A172 (cell line): Measurements from ENCODE around the gene C1orf21. TPM values are rescaled to one million over a fixed set of nuclear protein-coding genes. Genes with fewer than 3 reads are reported as not detected.
"Not testable (repeated sequence)": the region's sequence is repeated elsewhere in the genome, so short reads cannot be mapped to it uniquely, and the experiment has no call there.

Experiments
- DNase-seq: peaks from one replicate; pipeline ENCODE4 v3.0.0-alpha.2; 2015; ENCODE audit warnings: low spot score
- total RNA-seq: library from RNA; depleted of rRNA; stranded (reverse); fragments of >200 nt; shearing (Covaris generic); gene quantifications from 2 replicates; pipeline ENCODE4 v1.2.3, GENCODE V29; 2014; rRNA removed

Gene C1orf21, protein sequence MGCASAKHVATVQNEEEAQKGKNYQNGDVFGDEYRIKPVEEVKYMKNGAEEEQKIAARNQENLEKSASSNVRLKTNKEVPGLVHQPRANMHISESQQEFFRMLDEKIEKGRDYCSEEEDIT
- 21.2 and 26.1 TPM in 2 replicates for total RNA-seq

GRCh38 chr1:184386312-184387068 is at the start of gene C1orf21:
TSS of gene C1orf21 (plus strand) at chr1:184387029. CDS start at chr1:184477510, 90,481 bp downstream.
- peak; percentile 81 for DNase-seq

GRCh38 chr1:184337865-184338264 is 49.0 kb upstream of the C1orf21 start:
- DNase-seq = not testable (repeated sequence)

- no peak for DNase-seq
Observed at GRCh38 chr1:184340984-184341383, 45.8 kb upstream of the C1orf21 start.

- DNase-seq = no peak
Observed at GRCh38 chr1:184350573-184350972, 36.3 kb upstream of the C1orf21 start.

GRCh38 chr1:184351416-184351975 is 35.3 kb upstream of the C1orf21 start:
- no peak for DNase-seq

DNA sequence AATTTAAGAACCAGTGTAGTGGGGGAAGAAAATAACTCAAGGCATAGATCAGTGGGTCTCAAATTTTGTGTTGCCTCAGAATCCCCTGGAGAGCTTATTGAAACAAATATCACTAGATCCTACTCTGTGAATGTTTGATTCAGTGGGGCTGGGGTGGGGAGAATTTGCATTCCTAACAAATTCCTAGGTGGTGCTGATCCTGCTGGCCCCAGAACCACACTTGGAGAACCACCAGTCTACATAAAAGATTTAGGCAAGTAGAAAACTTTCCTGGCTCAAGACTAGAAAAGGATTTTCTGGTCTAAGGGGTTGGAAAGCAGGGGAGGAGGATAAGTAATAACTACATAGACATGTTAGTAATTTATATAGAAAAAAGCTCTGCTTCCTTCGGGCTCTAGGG is 34.1 kb upstream of the C1orf21 start:
- no peak for DNase-seq

- DNase-seq = no peak
Observed at GRCh38 chr1:184354719-184355118, 32.1 kb upstream of the C1orf21 start.

GRCh38 chr1:184356891-184357290 is 29.9 kb upstream of the C1orf21 start:
- DNase-seq = no peak

- no peak for DNase-seq
Observed at GRCh38 chr1:184358256-184358655, 28.6 kb upstream of the C1orf21 start.

GRCh38 chr1:184359909-184360308 is 26.9 kb upstream of the C1orf21 start:
- no peak for DNase-seq

DNA sequence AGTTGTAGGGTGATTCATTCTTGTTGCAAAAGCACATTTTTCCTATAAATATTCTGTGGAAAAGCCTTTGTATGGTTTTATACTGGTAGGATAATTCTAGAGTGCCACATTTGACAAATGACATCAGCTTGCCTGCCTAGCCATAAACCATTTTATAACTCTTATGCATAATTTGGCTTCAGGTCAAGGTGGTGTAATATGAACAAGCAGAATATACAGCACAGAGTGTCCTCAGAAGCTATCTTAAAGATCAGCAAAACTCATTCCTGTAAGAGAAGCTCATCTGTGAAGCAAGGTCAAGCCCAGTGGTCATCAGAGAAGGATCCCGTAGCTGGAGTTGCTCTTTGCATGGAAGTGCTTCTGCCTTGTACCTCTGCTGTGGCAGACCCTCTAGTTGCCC is 24.0 kb upstream of the C1orf21 start:
- DNase-seq = no peak

DNA sequence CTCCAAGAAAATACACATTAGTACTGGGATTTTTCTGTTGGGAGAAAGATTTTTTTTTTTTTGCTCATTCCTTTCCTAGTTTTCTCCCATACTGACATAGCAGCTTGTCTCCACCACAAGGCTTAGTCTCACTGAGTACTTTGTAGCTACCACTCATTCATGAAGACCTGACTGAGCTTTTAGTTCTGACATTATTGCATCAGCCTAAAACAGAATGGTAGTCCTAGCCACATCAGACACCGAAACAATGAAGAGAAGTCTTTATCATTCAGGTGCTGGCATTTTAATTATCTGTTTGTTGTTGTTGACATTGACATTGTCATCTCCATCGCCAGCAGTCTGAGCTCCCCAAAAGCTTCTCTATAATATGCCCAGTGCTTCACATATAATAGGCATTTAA is 21.1 kb upstream of the C1orf21 start:
- DNase-seq = no peak

- DNase-seq = no peak
Observed at GRCh38 chr1:184366997-184367396, 19.8 kb upstream of the C1orf21 start.

GRCh38 chr1:184367427-184368038 is 19.3 kb upstream of the C1orf21 start:
- no peak for DNase-seq

DNA sequence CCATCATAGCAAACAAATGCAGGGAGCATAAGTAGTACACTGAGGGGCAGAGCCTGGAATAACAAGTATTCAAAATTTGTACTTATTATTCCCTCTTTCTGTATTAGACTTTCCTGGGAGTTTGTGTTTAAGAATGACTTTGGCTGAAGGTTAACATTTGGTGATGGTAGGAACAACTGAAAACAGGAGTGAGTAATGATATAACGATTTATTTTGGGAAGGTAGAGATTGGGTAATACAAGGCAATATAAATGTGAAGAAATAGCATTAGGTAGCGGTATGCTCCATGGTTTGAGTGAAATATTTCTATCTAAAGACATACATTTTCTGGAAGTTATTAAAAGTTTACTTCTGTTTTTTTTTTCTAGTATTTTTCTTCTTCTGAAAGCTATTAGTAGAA is 18.5 kb upstream of the C1orf21 start:
- DNase-seq = no peak

DNA sequence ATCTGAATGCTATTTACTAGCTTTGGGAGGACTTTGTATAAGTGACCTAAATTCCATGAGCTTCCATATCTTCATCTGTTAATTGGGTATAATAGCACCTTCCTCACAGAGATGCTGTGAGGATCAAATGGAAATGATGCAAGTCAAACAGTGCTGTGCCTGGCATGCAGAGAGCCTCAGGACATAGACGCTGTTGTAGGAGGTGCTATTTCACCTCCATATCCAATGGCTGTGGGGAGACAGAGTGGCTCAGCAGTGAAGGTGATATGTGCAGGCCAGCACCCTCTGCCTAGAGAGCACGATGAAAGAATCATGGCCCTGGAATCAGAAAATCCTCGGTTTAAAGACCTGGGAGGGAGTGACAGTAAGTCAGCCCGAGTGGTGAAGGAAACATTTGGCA is 16.0 kb upstream of the C1orf21 start:
- no peak for DNase-seq

DNA sequence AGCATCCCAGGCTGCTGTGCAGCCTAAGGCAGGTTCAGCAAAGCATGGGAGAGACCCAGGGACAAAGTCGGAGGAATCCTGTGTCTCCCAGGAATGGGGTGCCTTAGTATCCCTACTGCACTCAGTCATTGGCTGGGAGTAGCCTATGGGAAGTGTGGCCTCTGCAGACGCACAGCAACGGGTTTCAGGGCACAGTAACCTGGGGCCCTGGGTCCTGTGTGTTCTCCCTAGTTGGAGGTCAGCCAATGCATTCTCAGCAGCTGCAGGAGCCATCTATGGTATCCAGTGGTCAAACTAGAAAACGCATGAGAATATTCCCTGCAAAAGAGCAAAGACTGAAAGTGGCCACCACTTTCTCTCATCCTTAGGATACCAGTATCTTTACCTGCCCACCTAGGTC is 13.7 kb upstream of the C1orf21 start:
- DNase-seq = no peak

DNA sequence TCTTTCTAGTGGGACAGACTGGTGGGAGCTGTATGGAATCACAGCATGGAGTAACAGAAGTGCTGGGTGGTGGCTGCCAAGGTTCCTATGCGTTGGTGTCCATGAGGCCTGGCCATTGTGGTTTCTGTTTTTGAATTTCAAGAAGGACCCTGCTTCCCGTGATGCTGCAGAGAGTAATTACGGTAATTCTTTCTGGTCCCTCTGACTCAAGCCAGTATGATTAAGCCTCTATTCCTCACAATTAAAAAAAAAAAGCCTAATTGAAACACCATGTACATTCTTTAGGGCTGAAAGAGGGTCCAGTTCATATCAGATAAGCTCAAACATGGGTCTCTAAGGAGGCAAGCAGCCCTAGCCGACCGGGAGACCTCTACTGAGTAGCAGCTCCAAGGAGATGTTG is 10.5 kb upstream of the C1orf21 start:
- no peak for DNase-seq

- DNase-seq = no peak
Observed at GRCh38 chr1:184379111-184379752, 7.6 kb upstream of the C1orf21 start.

DNA sequence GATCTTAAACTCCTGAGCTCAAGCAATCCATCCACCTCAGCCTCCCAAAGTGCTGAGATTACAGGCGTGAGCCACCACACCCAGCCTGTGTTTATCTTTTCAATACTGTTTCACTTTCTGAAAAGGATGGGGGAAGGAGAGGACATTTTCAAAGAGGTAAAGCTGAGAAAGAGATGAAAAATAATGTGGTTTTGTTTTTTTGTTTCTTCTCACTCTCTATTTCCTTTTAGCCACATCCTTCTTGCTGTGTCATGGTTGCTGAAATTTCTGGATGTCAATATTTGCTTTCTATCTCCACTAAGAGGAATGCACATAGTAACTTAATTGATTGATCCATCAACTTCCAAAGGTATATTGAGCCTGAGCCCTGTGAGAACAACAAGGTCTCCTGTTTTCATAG is 6.4 kb upstream of the C1orf21 start:
- DNase-seq = no peak

DNA sequence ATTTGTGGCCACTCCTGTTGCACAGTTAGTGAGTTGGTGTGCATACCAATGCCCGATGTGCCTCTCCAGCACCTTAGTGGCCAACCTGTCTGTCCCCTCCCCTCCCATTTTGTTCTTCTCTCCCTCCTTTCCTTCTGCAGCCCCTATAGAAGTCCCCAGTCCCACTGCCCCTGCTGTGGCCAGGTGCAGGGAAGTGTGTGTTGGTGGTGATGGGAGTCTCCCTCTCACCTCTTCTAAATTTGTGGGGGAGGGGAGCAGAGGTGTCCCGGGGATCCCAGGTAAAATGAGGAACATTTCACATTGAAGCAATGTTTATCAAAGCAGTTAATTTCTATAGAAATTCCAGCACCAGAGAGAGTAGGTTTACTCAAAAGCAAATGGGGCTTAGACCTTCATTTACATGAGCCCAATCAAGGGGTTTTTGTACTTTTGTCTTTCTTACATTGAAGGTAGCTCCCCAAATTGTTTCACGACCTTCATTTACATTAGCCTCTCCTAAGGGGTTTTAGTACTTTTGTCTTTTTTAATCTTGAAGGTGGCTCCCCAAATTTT is 3.0 kb upstream of the C1orf21 start:
- DNase-seq = no peak

- no peak for DNase-seq
Observed at GRCh38 chr1:184385865-184386311, 941 bp upstream of the C1orf21 start.
